Metanephros (tissue), 1 donor: ENCODE data around the gene VPS16. TPM values are rescaled to one million over a fixed set of nuclear protein-coding genes. Genes with fewer than 3 reads are reported as not detected.

Experiments used
- total RNA-seq: library from RNA; depleted of rRNA; stranded (reverse); fragments of >200 nt; gene quantifications from one replicate; pipeline ENCODE4 v1.2.3, GENCODE V29; 2014

The VPS16 gene
- total RNA-seq = 38.4 TPM

GRCh38 chr20:2840138-2840966 is at the start of gene VPS16, which contains the start of gene PCED1A:
Gene VPS16, plus strand, starts transcription at chr20:2840745. Its CDS starts 30 bp downstream, at chr20:2840775.
Gene PCED1A, minus strand, starts transcription at chr20:2840655. Its CDS starts 743 bp downstream, at chr20:2839912.

GRCh38 chr20:2800521-2801285 is 39.8 kb upstream of the VPS16 start, which contains the start of gene CPXM1:
Gene CPXM1, minus strand, starts transcription at chr20:2800627. Its CDS starts 55 bp downstream, at chr20:2800572.

GRCh38 chr20:2814587-2815051 is 25.9 kb upstream of the VPS16 start, which contains the start of gene C20orf141:
Gene C20orf141, plus strand, starts transcription at chr20:2814987. Its CDS starts 198 bp downstream, at chr20:2815185.

GRCh38 chr20:2816030-2816582 is 24.4 kb upstream of the VPS16 start, which contains the start of gene TMEM239:
Gene TMEM239, plus strand, starts transcription at chr20:2816364. Its CDS starts 191 bp downstream, at chr20:2816555.

GRCh38 chr20:2873010-2873746 is 32.6 kb downstream of the VPS16 start, which contains the start of gene PTPRA:
Gene PTPRA, plus strand, starts transcription at chr20:2873481. Its CDS starts 90,797 bp downstream, at chr20:2964278.

Other genes starting within 250 kb of the VPS16 start
- gene NOP56, start 188.1 kb upstream of the VPS16 start, total RNA-seq = 104 TPM
- gene IDH3B, start 176.5 kb upstream of the VPS16 start, total RNA-seq = 103 TPM
- 18.3 TPM for gene EBF4, start 148.0 kb upstream of the VPS16 start, total RNA-seq
- gene CPXM1, start 40.1 kb upstream of the VPS16 start, total RNA-seq = 146 TPM
- not detected for gene C20orf141, start 25.8 kb upstream of the VPS16 start, total RNA-seq
- not detected for gene TMEM239, start 24.4 kb upstream of the VPS16 start, total RNA-seq
- 62.2 TPM for gene PCED1A, start 90 bp upstream of the VPS16 start, total RNA-seq
- 71.7 TPM for gene PTPRA, start 32.7 kb downstream of the VPS16 start, total RNA-seq
- gene GNRH2, start 202.9 kb downstream of the VPS16 start, total RNA-seq = not detected
- 50.9 TPM for gene MRPS26, start 205.3 kb downstream of the VPS16 start, total RNA-seq
- not detected for gene OXT, start 230.9 kb downstream of the VPS16 start, total RNA-seq
- gene AVP, start 244.0 kb downstream of the VPS16 start, total RNA-seq = not detected